IPS-18c (cell line): Measurements from ENCODE around the gene CCDC197.

Experiments
- H3K4me3 ChIP-seq: 2 replicates; pipeline ENCODE4 v1.7.0; 2013; ENCODE audit warnings: low read depth, mild to moderate bottlenecking, low read length, moderate library complexity; ENCODE audit not compliant: insufficient read depth
- H3K9me3 ChIP-seq: one replicate; pipeline ENCODE4 v1.6.1; 2013; ENCODE audit warnings: mild to moderate bottlenecking, low read length, moderate library complexity; ENCODE audit not compliant: control insufficient read depth, insufficient read depth

CCDC197 gene

GRCh38 chr14:93987815-93988476 lies 9.2 kb upstream of the CCDC197 start:
- Histone ChIP-seq H3K9me3 (no peaks in the 10 kb centered on the region), H3K4me3 (no peak overlapping the region)

GRCh38 chr14:93989939-93990338 lies 7.2 kb upstream of the CCDC197 start:
- H3K4me3 ChIP-seq, result no peak overlapping the region
- H3K9me3 ChIP-seq, result no peaks in the 10 kb centered on the region

DNA sequence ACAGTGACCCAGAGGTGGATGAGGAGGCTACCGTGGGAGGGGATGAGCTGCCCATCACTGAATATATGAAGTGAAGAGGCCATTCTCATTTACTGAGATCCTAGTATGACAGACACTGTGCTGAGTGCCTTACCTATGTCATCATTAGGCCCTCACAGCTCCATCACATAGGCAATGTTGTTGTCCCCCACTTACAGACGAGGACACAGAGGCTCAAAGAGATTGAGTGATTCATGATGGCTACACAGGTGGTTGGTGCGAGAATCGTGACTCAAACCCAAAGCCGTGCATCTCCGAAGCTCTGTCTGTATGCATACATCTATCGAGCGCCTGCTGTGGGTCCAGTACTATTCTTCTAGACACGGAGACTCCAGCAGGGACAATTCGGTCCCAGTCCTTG lies 5.9 kb upstream of the CCDC197 start:
- no peak overlapping the region for H3K4me3 ChIP-seq
- H3K9me3 ChIP-seq, result no peaks in the 10 kb centered on the region

GRCh38 chr14:93991649-93992048 lies 5.5 kb upstream of the CCDC197 start:
- Histone ChIP-seq H3K9me3 (no peaks in the 10 kb centered on the region), H3K4me3 (no peak overlapping the region)

- no peak overlapping the region for H3K4me3 ChIP-seq
Observed at GRCh38 chr14:93993382-93993781, 3.7 kb upstream of the CCDC197 start.

DNA sequence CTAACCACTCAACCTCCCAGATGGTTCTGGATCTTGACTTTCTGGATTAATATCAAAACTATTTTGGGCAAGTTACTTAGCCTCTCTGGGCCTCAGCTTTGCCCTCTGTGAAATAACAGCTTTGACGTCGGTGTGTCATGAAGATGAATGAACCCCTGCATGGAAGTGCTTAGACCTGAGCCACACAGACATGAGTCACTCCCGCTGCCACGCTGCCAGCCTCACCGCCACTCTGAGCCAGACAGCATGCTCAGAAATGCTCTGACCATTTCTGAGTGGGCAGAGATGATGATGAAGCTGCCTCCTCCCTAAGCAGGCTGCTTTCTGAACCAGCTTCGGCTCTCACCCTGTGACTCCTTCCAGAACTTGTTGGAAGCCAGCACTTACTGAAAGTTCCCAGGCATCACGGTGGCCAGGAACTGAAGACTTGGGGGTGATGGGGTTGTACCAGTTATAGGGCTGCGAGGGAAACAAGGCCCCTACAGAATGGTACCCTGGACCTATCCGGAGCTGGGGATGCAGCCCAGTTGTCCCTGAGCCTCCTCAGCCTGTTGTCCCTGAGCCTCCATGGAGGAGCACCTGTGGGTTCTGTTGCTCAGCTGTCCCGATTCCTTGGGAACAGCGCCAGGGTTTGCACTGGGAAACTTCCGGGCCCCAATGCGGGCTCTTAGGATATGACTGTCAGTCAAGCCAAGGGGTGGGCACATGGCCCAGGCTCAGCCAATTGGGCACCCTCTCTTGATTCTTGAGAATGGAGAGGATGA lies 2.0 kb upstream of the CCDC197 start:
- H3K4me3 ChIP-seq, result no peak overlapping the region
- H3K9me3 ChIP-seq, result no peaks in the 10 kb centered on the region

More at GRCh38 chr14:93993382-93993781, 3.7 kb upstream of the CCDC197 start:
- no peaks in the 10 kb centered on the region for H3K9me3 ChIP-seq

GRCh38 chr14:93996130-93996695 lies 888 bp upstream of the CCDC197 start:
- Histone ChIP-seq H3K4me3 (no peak overlapping the region), H3K9me3 (no peaks in the 10 kb centered on the region)

- Histone ChIP-seq H3K9me3 (no peaks in the 10 kb centered on the region), H3K4me3 (no peak overlapping the region)
Observed at GRCh38 chr14:93997916-93998870, 1.1 kb downstream of the CCDC197 start.

DNA sequence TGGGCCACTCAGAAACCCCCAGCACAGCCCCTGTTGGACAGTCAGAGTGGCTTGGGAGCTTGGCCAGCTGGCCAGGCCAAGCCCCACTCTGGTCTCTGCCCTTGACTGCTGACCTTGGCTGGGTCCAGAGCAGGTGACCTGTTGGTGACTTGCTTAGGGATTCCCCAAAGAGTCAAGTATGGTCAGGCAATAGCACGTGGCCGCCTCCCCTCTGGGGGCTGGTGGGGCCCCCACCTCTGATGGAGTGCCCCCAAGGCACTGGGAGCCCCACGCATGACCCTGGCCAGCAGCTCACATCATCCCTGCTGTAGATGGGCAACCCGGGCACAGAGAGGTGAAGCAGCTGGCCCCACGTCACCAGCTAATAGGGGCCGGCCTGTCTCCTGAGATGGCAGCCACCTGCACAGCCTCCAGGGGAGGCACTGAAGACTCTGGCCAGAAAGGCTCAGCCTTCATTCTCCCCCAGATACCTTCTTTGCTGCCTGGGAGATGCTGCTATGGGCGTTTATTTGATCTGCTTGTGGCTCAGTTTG lies 1.8 kb downstream of the CCDC197 start:
- H3K4me3 ChIP-seq, result no peak overlapping the region
- H3K9me3 ChIP-seq, result no peaks in the 10 kb centered on the region

- Histone ChIP-seq H3K9me3 (no peaks in the 10 kb centered on the region), H3K4me3 (no peak overlapping the region)
Observed at GRCh38 chr14:93999573-93999972, 2.5 kb downstream of the CCDC197 start.

DNA sequence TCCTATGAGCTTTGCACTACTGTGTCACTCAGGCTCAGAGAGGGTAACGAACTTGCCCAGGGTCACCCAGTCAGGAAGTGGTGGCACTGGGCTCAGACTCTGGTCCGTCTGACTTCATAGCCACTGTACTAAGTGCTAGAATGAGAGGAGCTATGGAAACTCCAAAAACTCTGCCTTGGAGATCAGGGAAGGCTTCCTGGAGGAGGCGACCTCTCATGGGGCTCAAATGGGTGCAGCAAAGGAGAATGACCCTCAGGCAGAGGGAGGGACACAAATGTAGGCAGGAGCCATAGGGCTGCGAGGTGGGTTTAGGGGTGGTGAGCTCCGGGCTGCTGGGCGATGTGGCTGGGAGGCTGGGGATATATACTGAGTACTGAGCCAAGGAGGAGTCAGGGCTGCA lies 3.2 kb downstream of the CCDC197 start:
- H3K9me3 ChIP-seq, result no peaks in the 10 kb centered on the region

DNA sequence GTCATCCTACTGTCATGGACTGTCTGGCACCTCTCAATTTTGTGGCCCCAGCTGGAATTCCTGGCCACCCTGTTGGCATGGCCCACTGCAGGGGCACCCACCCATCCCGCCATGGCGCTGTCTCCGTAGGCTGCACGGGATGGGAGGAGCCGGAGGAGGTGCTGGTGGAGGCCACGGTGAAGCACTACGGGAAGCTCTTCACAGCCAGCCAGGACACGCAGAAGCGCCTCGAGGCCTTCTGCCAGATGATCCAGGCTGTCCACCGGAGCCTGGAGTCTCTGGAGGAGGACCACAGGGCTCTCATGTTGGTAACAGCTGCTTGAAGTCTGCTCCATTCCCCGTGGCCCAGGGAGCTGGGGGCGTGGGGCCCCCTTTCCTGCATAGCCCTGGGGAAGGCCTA lies 3.9 kb downstream of the CCDC197 start:
- Histone ChIP-seq H3K4me3 (no peak overlapping the region), H3K9me3 (no peaks in the 10 kb centered on the region)

More for the DNA sequence above, 3.2 kb downstream of the CCDC197 start:
- H3K4me3 ChIP-seq, result no peak overlapping the region

DNA sequence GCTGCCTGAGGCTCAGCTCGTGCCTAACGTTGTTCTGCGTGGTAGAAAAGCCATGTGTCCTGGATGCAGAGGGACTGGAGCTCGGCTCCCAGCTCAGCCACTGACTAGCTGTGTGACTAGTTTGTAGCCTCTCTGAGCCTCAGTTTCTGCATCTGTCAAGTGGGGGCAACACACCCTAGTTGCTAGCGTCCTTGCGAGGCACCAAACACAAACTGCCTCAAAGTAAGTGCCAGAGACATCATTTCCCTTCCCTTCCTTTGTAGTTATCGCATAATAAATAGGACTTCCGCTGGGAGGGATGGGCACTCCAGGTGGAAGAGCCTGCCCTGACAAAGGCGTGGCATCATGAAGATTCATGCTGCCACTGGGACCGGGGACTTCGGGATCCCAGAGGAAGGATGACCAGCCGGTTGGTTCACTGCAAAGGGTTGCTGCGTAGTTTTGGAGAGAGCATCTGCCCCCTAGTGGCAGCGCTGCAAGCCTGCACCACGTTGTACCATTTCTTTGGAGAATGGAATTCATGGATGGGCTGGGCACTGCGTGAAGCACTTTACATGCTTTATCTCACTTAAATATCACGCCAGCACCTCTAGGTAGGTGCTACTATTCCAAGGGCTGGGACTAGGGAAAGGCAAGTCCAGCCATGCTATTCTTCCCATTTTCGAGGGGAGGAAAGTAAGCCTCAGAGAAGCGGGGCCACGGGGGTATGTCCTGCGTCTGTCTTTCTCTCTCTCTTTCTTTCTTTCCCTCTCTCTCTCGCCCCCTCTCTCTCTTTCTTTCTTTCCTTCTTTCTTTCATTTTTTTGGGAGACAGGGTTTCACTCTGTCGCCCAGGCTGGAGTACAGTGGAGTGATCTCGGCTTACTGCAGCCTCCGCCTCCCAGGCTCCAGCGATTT lies 4.6 kb downstream of the CCDC197 start:
- no peaks in the 10 kb centered on the region for H3K9me3 ChIP-seq
- no peak overlapping the region for H3K4me3 ChIP-seq

DNA sequence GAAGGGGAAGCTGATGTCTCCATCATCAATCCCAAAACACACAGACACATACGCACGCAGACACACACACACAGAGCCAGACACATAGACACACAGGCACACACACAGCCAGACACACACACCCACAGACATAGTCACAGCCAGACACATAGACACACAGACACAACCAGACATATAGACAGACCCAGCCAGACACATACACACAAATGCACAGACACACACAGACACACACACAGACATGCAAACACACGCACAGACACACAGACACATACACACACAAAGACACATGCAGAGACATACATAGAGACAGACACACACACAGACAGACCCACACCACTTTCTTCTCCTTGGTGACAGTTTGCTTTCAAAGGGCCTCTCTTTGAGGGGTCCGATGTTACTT lies 6.3 kb downstream of the CCDC197 start:
- no peaks in the 10 kb centered on the region for H3K9me3 ChIP-seq
- no peak overlapping the region for H3K4me3 ChIP-seq

- Histone ChIP-seq H3K4me3 (no peak overlapping the region), H3K9me3 (no peaks in the 10 kb centered on the region)
Observed at GRCh38 chr14:94004015-94004414, 6.9 kb downstream of the CCDC197 start.

- no peak overlapping the region for H3K4me3 ChIP-seq
Observed at GRCh38 chr14:94005324-94006073, 8.4 kb downstream of the CCDC197 start.

More at GRCh38 chr14:94005324-94006073, 8.4 kb downstream of the CCDC197 start:
- H3K9me3 ChIP-seq, result no peaks in the 10 kb centered on the region
